ENCODE measurements around the gene CAPZB.

- TF ChIP-seq CTCF (IDR thresholded peaks at IDR 0.05 in 8 of 11, conservative IDR thresholded peaks at IDR 0.05 in 3 of 11), result no peak
- no peak for TF ChIP-seq POLR2A (IDR thresholded peaks at IDR 0.05)
Observed at GRCh38 chr1:19525607-19526545, 40.5 kb upstream of the CAPZB start.

Measured in spleen (tissue), 7 donors.